Heart left ventricle (tissue), 16 donors: ENCODE results near the gene SRRM2. TPM values are rescaled to one million over a fixed set of nuclear protein-coding genes. Genes with fewer than 3 reads are reported as not detected.
A peak's percentile ranks its signal among the peaks of the same experiment; 100 is the strongest.

ENCODE experiments used
- ATAC-seq, 4 donors: fragments of 200-7000 bp; cut with Tn5 transposase; one replicate each; pipeline ENCODE4 v1.9.1; 2020 to 2022; ENCODE audit warnings: moderate library complexity in 4 of 4, mild to moderate bottlenecking in 3 of 4, moderate number of reproducible peaks in 1 of 4
- DNase-seq, 5 donors: peaks; one replicate each; pipeline ENCODE4 v3.0.0-alpha.2; 2020
- H3K27ac ChIP-seq, 12 donors: fragments of 200-600 bp; sonication (generic) in 4 of 12; one replicate each; pipeline versions ENCODE4 v1.5.0 to v1.8.0; 2016 to 2022; ENCODE audit warnings: mild to moderate bottlenecking in 2 of 12
- H3K27me3 ChIP-seq, 9 donors: fragments of 200-600 bp; sonication (generic) in 2 of 9; one replicate each; pipeline versions ENCODE4 v1.5.1 to v1.8.0; 2016 to 2022; ENCODE audit warnings: mild to moderate bottlenecking in 3 of 9
- H3K36me3 ChIP-seq, 9 donors: fragments of 200-600 bp; sonication (generic) in 2 of 9; one replicate each; pipeline versions ENCODE4 v1.5.0 to v1.8.0; 2018 to 2022; ENCODE audit warnings: mild to moderate bottlenecking in 2 of 9
- H3K4me1 ChIP-seq, 12 donors: fragments of 200-600 bp; sonication (generic) in 4 of 12; one replicate each; pipeline versions ENCODE4 v1.5.0 to v1.8.0; 2016 to 2022; ENCODE audit warnings: mild to moderate bottlenecking in 3 of 12
- H3K4me3 ChIP-seq, 12 donors: fragments of 200-600 bp; sonication (generic) in 4 of 12; one replicate each; pipeline versions ENCODE4 v1.5.0 to v1.8.0; 2017 to 2022; ENCODE audit warnings: mild to moderate bottlenecking in 9 of 12, moderate library complexity in 4 of 12
- H3K9me3 ChIP-seq, 12 donors: fragments of 200-600 bp; sonication (generic) in 4 of 12; one replicate each; pipeline versions ENCODE4 v1.5.0 to v1.8.0; 2016 to 2022; ENCODE audit warnings: mild to moderate bottlenecking in 1 of 12
- POLR2A ChIP-seq, 2 donors: fragments of 450-650 bp; IDR thresholded peaks; one replicate each; pipeline ENCODE4 v1.6.1; 2017; ENCODE audit warnings: antibody characterized with exemption in 2 of 2, mild to moderate bottlenecking in 2 of 2, moderate library complexity in 2 of 2
- WGBS, 4 donors: extraction: QIAGEN DNeasy Blood & Tissue Kit in 2 of 4; methylation state at CpG; one replicate each; pipeline versions ENCODE4 v1.1.5 to v1.1.7; 2013 to 2018; 5-methylcytosine and 5-hydroxymethylcytosine counted together
- intact Hi-C, 10 donors: fragments of 100-400 bp; cut with DNase I; formaldehyde crosslinking; loops; one replicate each; pipeline versions ENCODE4 v1.11.1 to v1.14.2; 2022
- polyA plus RNA-seq, 2 donors: library from polyadenylated mRNA; stranded (reverse); fragments of 200-250 nt; gene quantifications; one replicate each; pipeline ENCODE4 v1.2.3, GENCODE V29; 2013
- total RNA-seq, 9 donors: library from RNA; depleted of rRNA in 2 of 9; stranded (reverse); fragments of >200 nt in 2 of 9; fragmentation: NEBNext Ultra II Directional in 3 of 9; extraction: Animal tissue kit (Norgen Biotek cat#: 25700) in 3 of 9; gene quantifications; one replicate each; pipeline versions ENCODE4 v1.1.0 to v1.2.4, GENCODE V29; 2016 to 2023
- TF ChIP-seq, protein P1 (sequence below), 12 donors: fragments of 200-600 bp; sonication (generic) in 4 of 12; IDR thresholded peaks; one replicate each; pipeline versions ENCODE4 v1.5.0 to v1.8.0; 2018 to 2022; ENCODE audit warnings: antibody characterized with exemption in 12 of 12, mild to moderate bottlenecking in 5 of 12
- donor health status: ischemic (EF 13 %, LVEDD 7.1; RV severe dilation, severe dysfunction).
- donor health status: healthy with polysubstance abuse.
- donor health status: DM: no; HTN: yes; CAD: no.
- donor health status: DM: no; HTN: no; CAD: no.
- donor health status: ischemic (EF 25% LVEDD 6.9; RV normal size, moderate dysfunction).
- donor health status: ischemic (EF 25% LVEDD 5.7; RV mildly dilated, moderate dysfunction).
- donor health status: healthy.
- donor health status: DM: yes; HTN: yes; CAD: no.
- donor health status: ischemic (EF 35%, LVEDD 5.7; RV mildly dilated, moderate dysfunction).
- donor health status: nonischemic (EF 11% LVEDD 7.7; RV severe dilation, severe dysfunction).
- donor health status: DM: yes; HTN: yes; CAD: no.
- donor health status: PGD.
- donor health status: ischemic (EF 29% LVEDD 5.4; RV normal size, mild dysfunction).
- donor health status: nonischemic (EF 23%, LVEDD 6.1; RV moderate dilation, normal function).

Gene SRRM2
- total and polyA plus RNA-seq, 11 donors, result 112 to 540 (median 233) TPM

GRCh38 chr16:2710021-2710710 lies 42.3 kb upstream of the SRRM2 start:
- no peak for TF ChIP-seq POLR2A (IDR thresholded peaks at IDR 0.05)
- TF ChIP-seq, protein P1, sequence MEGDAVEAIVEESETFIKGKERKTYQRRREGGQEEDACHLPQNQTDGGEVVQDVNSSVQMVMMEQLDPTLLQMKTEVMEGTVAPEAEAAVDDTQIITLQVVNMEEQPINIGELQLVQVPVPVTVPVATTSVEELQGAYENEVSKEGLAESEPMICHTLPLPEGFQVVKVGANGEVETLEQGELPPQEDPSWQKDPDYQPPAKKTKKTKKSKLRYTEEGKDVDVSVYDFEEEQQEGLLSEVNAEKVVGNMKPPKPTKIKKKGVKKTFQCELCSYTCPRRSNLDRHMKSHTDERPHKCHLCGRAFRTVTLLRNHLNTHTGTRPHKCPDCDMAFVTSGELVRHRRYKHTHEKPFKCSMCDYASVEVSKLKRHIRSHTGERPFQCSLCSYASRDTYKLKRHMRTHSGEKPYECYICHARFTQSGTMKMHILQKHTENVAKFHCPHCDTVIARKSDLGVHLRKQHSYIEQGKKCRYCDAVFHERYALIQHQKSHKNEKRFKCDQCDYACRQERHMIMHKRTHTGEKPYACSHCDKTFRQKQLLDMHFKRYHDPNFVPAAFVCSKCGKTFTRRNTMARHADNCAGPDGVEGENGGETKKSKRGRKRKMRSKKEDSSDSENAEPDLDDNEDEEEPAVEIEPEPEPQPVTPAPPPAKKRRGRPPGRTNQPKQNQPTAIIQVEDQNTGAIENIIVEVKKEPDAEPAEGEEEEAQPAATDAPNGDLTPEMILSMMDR (IDR thresholded peaks at IDR 0.05), result no peak
- no peak overlapping the region for H3K4me3 ChIP-seq
- H3K27me3 ChIP-seq, result no peaks in the 10 kb centered on the region
- 78 to 93% (median 89%) methylated on average over 10 to 20 of the region's 20 CpGs for WGBS, 4 donors
- peaks cover 0 to 2% (median 0%) of the 10 kb centered on the region in 12 donors for H3K4me1 ChIP-seq
- H3K27ac ChIP-seq, result no peak overlapping the region
- no peaks in the 10 kb centered on the region for H3K9me3 ChIP-seq
- DNase-seq (peak in 1 of 5 donors; percentile 55), ATAC-seq (no peak)
- intact Hi-C loops, result no loop called here
- peaks cover 0 to 47% (median 33%) of the 10 kb centered on the region in 9 donors for H3K36me3 ChIP-seq

GRCh38 chr16:2710711-2711231 lies 41.7 kb upstream of the SRRM2 start:
- H3K27ac ChIP-seq, result no peak overlapping the region
- no peak for TF ChIP-seq POLR2A (IDR thresholded peaks at IDR 0.05)
- TF ChIP-seq, protein P1 (IDR thresholded peaks at IDR 0.05), result no peak
- no peaks in the 10 kb centered on the region for H3K27me3 ChIP-seq
- 72 to 85% (median 76%) methylated on average over 9 to 11 of the region's 11 CpGs for WGBS, 4 donors
- peaks cover 0 to 8% (median 4%) of the 10 kb centered on the region in 12 donors for H3K4me1 ChIP-seq
- peaks cover 0 to 41% (median 27%) of the 10 kb centered on the region in 9 donors for H3K36me3 ChIP-seq
- no peak for DNase-seq
- no peaks in the 10 kb centered on the region for H3K9me3 ChIP-seq
- intact Hi-C loops, result no loop called here
- ATAC-seq, result no peak
- H3K4me3 ChIP-seq, result no peak overlapping the region

GRCh38 chr16:2711370-2712062 lies 40.9 kb upstream of the SRRM2 start:
- 62 to 74% (median 69%) methylated on average over 15 to 22 of the region's 22 CpGs for WGBS, 4 donors
- no peak for TF ChIP-seq POLR2A (IDR thresholded peaks at IDR 0.05)
- TF ChIP-seq, protein P1 (IDR thresholded peaks at IDR 0.05), result no peak
- peaks cover 0 to 12% (median 5%) of the 10 kb centered on the region in 12 donors for H3K4me1 ChIP-seq
- H3K9me3 ChIP-seq, result no peaks in the 10 kb centered on the region
- intact Hi-C loops, result no loop called here
- no peak overlapping the region for H3K4me3 ChIP-seq
- no peak overlapping the region for H3K27ac ChIP-seq
- DNase-seq (no peak), ATAC-seq (no peak)
- no peaks in the 10 kb centered on the region for H3K27me3 ChIP-seq
- peaks cover 0 to 36% (median 27%) of the 10 kb centered on the region in 9 donors for H3K36me3 ChIP-seq

- Histone ChIP-seq H3K4me3 (no peak overlapping the region), H3K27me3 (no peaks in the 10 kb centered on the region), H3K4me1 (peaks cover 0 to 12% (median 5%) of the 10 kb centered on the region in 12 donors), H3K9me3 (no peaks in the 10 kb centered on the region), H3K27ac (no peak overlapping the region), H3K36me3 (peaks cover 0 to 33% (median 25%) of the 10 kb centered on the region in 9 donors)
- DNase-seq (no peak), ATAC-seq (no peak)
- TF ChIP-seq, protein P1 (IDR thresholded peaks at IDR 0.05), result no peak
- no peak for TF ChIP-seq POLR2A (IDR thresholded peaks at IDR 0.05)
- WGBS, 4 donors, result 78 to 89% (median 79%) methylated on average over 12 to 14 of the region's 14 CpGs
- intact Hi-C loops, result no loop called here
Measured at GRCh38 chr16:2712063-2712441, 40.4 kb upstream of the SRRM2 start.
